Erythroblast (primary cell): ENCODE data around the gene SPATA6L.

Experiments
- GATA1 ChIP-seq: IDR thresholded peaks from 2 replicates; pipeline ENCODE4 v1.6.1; 2011; ENCODE audit warnings: low read depth, mild to moderate bottlenecking, control low read depth, low read length, moderate library complexity
- POLR2A ChIP-seq: IDR thresholded peaks from 2 replicates; pipeline ENCODE4 v1.6.1; 2011; ENCODE audit warnings: mild to moderate bottlenecking, low read length

DNA sequence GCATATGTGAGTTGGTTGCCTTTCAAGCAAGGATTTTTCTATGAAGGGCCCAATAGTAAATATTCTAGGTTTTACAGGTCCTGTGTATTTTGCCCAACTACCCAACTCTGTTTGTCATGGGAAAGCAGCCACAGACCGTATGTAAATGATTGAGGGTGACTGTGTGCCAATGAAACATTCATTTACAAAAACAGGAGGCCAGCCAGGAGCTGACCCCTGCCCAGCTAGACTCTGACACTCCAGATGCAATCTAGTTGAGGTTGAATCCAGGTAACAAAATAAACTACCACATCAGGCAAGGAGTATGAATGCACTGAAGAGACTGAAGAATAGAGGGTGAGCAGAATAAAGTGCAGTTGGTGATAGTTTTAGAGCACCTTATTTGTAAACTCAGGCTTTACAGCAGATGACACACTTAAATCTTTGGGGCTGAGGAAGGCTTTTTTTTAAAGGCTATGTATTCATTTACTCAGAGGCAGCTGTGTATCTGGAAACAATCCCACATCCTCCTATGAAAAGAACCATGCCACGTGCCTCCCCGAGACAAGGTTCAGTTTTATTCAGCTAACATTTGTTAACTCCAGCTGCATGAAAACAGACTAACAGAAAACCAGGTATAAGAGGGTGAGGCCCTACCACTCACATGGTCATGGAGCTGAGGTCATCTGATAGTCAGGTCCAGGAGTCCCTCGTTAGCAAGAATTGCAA, 115.3 kb downstream of the SPATA6L start:
- TF ChIP-seq POLR2A (no peak), GATA1 (no peak)
